GM12878 (cell line): Measurements from ENCODE around the gene LTBP4. TPM values are rescaled to one million over a fixed set of nuclear protein-coding genes. Genes with fewer than 3 reads are reported as not detected.

ENCODE experiments used
- ATAC-seq: fragments of 200-7000 bp; cut with Tn5 transposase; 3 replicates; pipeline ENCODE4 v1.9.1; 2020; ENCODE audit warnings: mild to moderate bottlenecking, moderate library complexity
- BruUV-seq: library from RNA; stranded (reverse); fragments of 400-500 nt; replicated peaks from 2 replicates; lab custom pipeline; 2021; lab: Mats Ljungman, UMichigan
- CTCF ChIA-PET: fragments of 300-600 bp; sonication (Branson Sonifier 250); formaldehyde crosslinking; extraction: SDS; loops from one replicate; lab custom pipeline; 2021; ENCODE audit warnings: inconsistent platforms; lab: Yijun Ruan, JAX
- POLR2A ChIA-PET: fragments of 350-600 bp; formaldehyde crosslinking; extraction: SDS; loops from one replicate; lab custom pipeline; 2021; ENCODE audit warnings: inconsistent platforms; lab: Charles Lee
- RAD21 ChIA-PET: fragments of 300-600 bp; sonication (Branson Sonifier 250); formaldehyde crosslinking; loops from one replicate; lab custom pipeline; 2023; ENCODE audit warnings: antibody characterized with exemption; ENCODE audit not compliant: unreplicated experiment; lab: Charles Lee
- SMC1A ChIA-PET: fragments of 300-600 bp; sonication (Branson Sonifier 250); formaldehyde crosslinking; loops from one replicate; lab custom pipeline; 2023; ENCODE audit not compliant: unreplicated experiment, uncharacterized antibody; lab: Charles Lee
- DNase-seq: peaks from one replicate; pipeline ENCODE4 v3.0.0-alpha.2; 2011; ENCODE audit warnings: low read depth, low spot score
- FAIRE-seq: peaks from 3 replicates; lab custom pipeline; 2011; peaks lifted over from hg19 to GRCh38; lab: Jason Lieb, UNC
- H2AFZ ChIP-seq: 2 replicates; pipeline ENCODE4 v1.6.0; 2011; ENCODE audit warnings: low read depth, low read length, control low read depth; ENCODE audit not compliant: control insufficient read depth
- H3K27ac ChIP-seq: 2 replicates; pipeline ENCODE4 v1.5.1; 2011; ENCODE audit warnings: control low read depth; ENCODE audit not compliant: control insufficient read depth, insufficient read depth
- H3K27me3 ChIP-seq, 2 experiments: replicated peaks in 1 of 2; 2 replicates each; pipeline versions ENCODE4 v1.6.0 to v1.6.1; 2011; ENCODE audit warnings: low read length in 1 of 2; ENCODE audit not compliant: control insufficient read depth in 2 of 2, insufficient read depth in 2 of 2
- H3K36me3 ChIP-seq, 2 experiments: 2 replicates each; pipeline ENCODE4 v1.5.1; 2011; ENCODE audit warnings: low read length in 1 of 2; ENCODE audit not compliant: control insufficient read depth in 2 of 2, insufficient read depth in 2 of 2
- H3K4me1 ChIP-seq: 2 replicates; pipeline ENCODE4 v1.6.1; 2011; ENCODE audit warnings: mild to moderate bottlenecking, low read length, moderate library complexity, mixed read lengths; ENCODE audit not compliant: control insufficient read depth, insufficient read depth
- H3K4me2 ChIP-seq: 2 replicates; pipeline ENCODE4 v1.6.0; 2011; ENCODE audit warnings: control low read depth; ENCODE audit not compliant: control insufficient read depth, insufficient read depth
- H3K4me3 ChIP-seq: fragments of 200-600 bp; sonication (generic); 2 replicates; pipeline ENCODE4 v1.5.1; 2016
- H3K79me2 ChIP-seq: 2 replicates; pipeline ENCODE4 v1.6.0; 2011; ENCODE audit warnings: low read length; ENCODE audit not compliant: control insufficient read depth, insufficient read depth
- H3K9ac ChIP-seq: 2 replicates; pipeline ENCODE4 v1.8.0; 2011; ENCODE audit warnings: low read length, control low read depth, mixed read lengths; ENCODE audit not compliant: control insufficient read depth, insufficient read depth
- H3K9me3 ChIP-seq: replicated peaks from 3 replicates; pipeline ENCODE4 v1.5.1; 2011; ENCODE audit warnings: mild to moderate bottlenecking, low read length; ENCODE audit not compliant: control insufficient read depth, insufficient read depth
- H4K20me1 ChIP-seq: 2 replicates; pipeline ENCODE4 v1.6.0; 2011; ENCODE audit not compliant: control insufficient read depth, insufficient read depth
- CBFB ChIP-seq: IDR thresholded peaks from 2 replicates; pipeline ENCODE4 v1.6.1; 2016; ENCODE audit warnings: antibody characterized with exemption, low read depth
- FOS ChIP-seq: IDR thresholded peaks from 3 replicates; pipeline ENCODE4 v1.6.1; 2011; ENCODE audit warnings: borderline replicate concordance; ENCODE audit not compliant: insufficient read length; ENCODE audit errors: extremely low read depth
- HDAC2 ChIP-seq: fragments of 200-600 bp; sonication (generic); IDR thresholded peaks from 2 replicates; pipeline ENCODE4 v1.6.1; 2017
- NFIC ChIP-seq: IDR thresholded peaks from 2 replicates; pipeline ENCODE4 v1.6.1; 2012; ENCODE audit warnings: low read depth, mild to moderate bottlenecking, inconsistent platforms, low read length, moderate library complexity
- NFYA ChIP-seq: IDR thresholded peaks from 2 replicates; pipeline ENCODE4 v1.6.1; 2011; ENCODE audit warnings: low read depth, mild to moderate bottlenecking, low read length, improper control_type of control experiment, borderline replicate concordance
- SREBF2 ChIP-seq: IDR thresholded peaks from 2 replicates; pipeline ENCODE4 v1.6.1; 2012; ENCODE audit warnings: mild to moderate bottlenecking, low read length
- TCF7 ChIP-seq: IDR thresholded peaks from 2 replicates; pipeline ENCODE4 v1.6.1; 2014; ENCODE audit warnings: antibody characterized with exemption, borderline replicate concordance
- ZNF24 ChIP-seq: fragments of 450-650 bp; IDR thresholded peaks from 2 replicates; pipeline ENCODE4 v1.6.1; 2017; ENCODE audit warnings: antibody characterized with exemption, mild to moderate bottlenecking
- ZNF384 ChIP-seq: IDR thresholded peaks from 2 replicates; pipeline ENCODE4 v1.6.1; 2012; ENCODE audit warnings: low read depth, mild to moderate bottlenecking, low read length, improper control_type of control experiment, borderline replicate concordance
- WGBS: methylation state at CpG from one replicate; pipeline ENCODE4 v1.1.6; 2016; ENCODE audit warnings: low lambda C conversion rate; ENCODE audit not compliant: insufficient replicate concordance, insufficient coverage; ENCODE audit errors: missing lambda C conversion rate; 5-methylcytosine and 5-hydroxymethylcytosine counted together
- in situ Hi-C: fragments of 300-500 bp; cut with MboI; formaldehyde crosslinking; loops from 9 replicates; pipeline ENCODE4 v1.14.3; 2018; ENCODE audit warnings: mixed read lengths
- intact Hi-C: fragments of 100-400 bp; cut with micrococcal nuclease; formaldehyde crosslinking; loops from one replicate; pipeline ENCODE4 v1.14.2; 2022; ENCODE audit not compliant: unreplicated experiment
- polyA plus RNA-seq, 11 experiments: library from polyadenylated mRNA; depleted of rRNA in 4 of 11; unstranded in 6 of 11; stranded (reverse) in 5 of 11; fragments of >200 nt; fragmentation: Nextera tagmentation in 4 of 11; fragmentation: Illumina TruSeq in 1 of 11; extraction: Ambion mirVana in 4 of 11; extraction: Trizol in 1 of 11; gene quantifications; 1 replicate in 1 of 11; 2 replicates in 10 of 11; pipeline versions ENCODE4 v1.2.1 to v1.2.3, GENCODE V29; 2011 to 2016; ENCODE audit warnings: inconsistent platforms in 2 of 11, missing spikeins in 2 of 11, low read depth in 1 of 11
- total RNA-seq, 4 experiments: library from RNA; depleted of rRNA in 3 of 4; stranded (reverse); fragments of >200 nt in 3 of 4; fragmentation: Illumina TruSeq in 1 of 4; extraction: Trizol in 1 of 4; gene quantifications; 2 replicates each; pipeline versions ENCODE4 v1.2.1 to v1.2.3, GENCODE V29; 2013 to 2021
- TF ChIP-seq, protein P1 (sequence below): fragments of 450-650 bp; IDR thresholded peaks from 2 replicates; pipeline ENCODE4 v1.6.1; 2016; ENCODE audit warnings: mild to moderate bottlenecking
- TF ChIP-seq, protein P2 (sequence below): fragments of 450-650 bp; IDR thresholded peaks from 2 replicates; pipeline ENCODE4 v1.6.1; 2017; ENCODE audit warnings: low read depth, mild to moderate bottlenecking, moderate library complexity
- TF ChIP-seq, protein P3 (sequence below): IDR thresholded peaks from 2 replicates; pipeline ENCODE4 v1.6.1; 2012; ENCODE audit warnings: low read depth, low read length, improper control_type of control experiment

The LTBP4 gene
- total and polyA plus RNA-seq, 10 of the 15 experiments (the other 5 are each of a cell fraction or from before 2014, with no cell fraction given): 0.09 to 34.6 (median 8.5) TPM; not detected in 1

DNA sequence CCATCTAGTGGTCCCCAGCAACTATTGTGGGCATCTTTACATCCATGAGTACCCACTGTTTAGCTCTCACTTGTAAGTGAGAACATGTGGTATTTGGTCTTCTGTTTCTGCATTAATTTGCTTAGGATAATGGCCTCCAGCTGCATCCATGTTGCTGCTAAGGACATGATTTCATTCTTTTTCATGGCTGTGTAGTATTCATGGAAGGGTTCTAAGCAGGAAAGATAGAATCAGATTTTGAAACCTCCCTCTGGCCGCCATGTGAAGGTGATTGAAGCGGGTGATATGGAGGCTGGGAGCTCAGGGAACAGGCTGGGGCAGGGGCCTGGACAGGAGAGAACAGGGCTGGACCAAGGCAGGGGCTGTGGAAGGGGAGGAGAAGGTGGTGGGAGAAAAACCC, 20.1 kb downstream of the LTBP4 start:
- intact Hi-C loops: no loop called here
- TF ChIP-seq, protein P1, sequence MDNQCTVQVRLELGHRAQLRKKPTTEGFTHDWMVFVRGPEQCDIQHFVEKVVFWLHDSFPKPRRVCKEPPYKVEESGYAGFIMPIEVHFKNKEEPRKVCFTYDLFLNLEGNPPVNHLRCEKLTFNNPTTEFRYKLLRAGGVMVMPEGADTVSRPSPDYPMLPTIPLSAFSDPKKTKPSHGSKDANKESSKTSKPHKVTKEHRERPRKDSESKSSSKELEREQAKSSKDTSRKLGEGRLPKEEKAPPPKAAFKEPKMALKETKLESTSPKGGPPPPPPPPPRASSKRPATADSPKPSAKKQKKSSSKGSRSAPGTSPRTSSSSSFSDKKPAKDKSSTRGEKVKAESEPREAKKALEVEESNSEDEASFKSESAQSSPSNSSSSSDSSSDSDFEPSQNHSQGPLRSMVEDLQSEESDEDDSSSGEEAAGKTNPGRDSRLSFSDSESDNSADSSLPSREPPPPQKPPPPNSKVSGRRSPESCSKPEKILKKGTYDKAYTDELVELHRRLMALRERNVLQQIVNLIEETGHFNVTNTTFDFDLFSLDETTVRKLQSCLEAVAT: no peak
- TF ChIP-seq CBFB (no peak), FOS (no peak), NFIC (no peak), HDAC2 (no peak), ZNF384 (no peak), ZNF24 (no peak), TCF7 (no peak), NFYA (no peak), SREBF2 (no peak)
- TF ChIP-seq, protein P2, sequence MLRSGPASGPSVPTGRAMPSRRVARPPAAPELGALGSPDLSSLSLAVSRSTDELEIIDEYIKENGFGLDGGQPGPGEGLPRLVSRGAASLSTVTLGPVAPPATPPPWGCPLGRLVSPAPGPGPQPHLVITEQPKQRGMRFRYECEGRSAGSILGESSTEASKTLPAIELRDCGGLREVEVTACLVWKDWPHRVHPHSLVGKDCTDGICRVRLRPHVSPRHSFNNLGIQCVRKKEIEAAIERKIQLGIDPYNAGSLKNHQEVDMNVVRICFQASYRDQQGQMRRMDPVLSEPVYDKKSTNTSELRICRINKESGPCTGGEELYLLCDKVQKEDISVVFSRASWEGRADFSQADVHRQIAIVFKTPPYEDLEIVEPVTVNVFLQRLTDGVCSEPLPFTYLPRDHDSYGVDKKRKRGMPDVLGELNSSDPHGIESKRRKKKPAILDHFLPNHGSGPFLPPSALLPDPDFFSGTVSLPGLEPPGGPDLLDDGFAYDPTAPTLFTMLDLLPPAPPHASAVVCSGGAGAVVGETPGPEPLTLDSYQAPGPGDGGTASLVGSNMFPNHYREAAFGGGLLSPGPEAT: no peak
- TF ChIP-seq, protein P3, sequence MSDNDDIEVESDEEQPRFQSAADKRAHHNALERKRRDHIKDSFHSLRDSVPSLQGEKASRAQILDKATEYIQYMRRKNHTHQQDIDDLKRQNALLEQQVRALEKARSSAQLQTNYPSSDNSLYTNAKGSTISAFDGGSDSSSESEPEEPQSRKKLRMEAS: no peak
- ChIA-PET RAD21 (interaction anchor here (0.7 to 0.8 kb wide), 2 partner anchors 14 to 878 kb away, joined by 3 to 4 read pairs; no protein-coding TSS in a partner anchor), CTCF (interaction anchor here (0.6 to 3.6 kb wide), 5 partner anchors 12 to 1199 kb away, joined by 3 to 30 read pairs (median 5); no protein-coding TSS in a partner anchor), SMC1A (interaction anchor here (1.2 to 2.2 kb wide), 3 partner anchors 13 to 14 kb away, joined by 4 to 6 read pairs (median 4); no protein-coding TSS in a partner anchor), POLR2A (interaction anchor here (0.7 to 1.4 kb wide), 2 partner anchors 16 to 819 kb away, joined by 3 to 4 read pairs; no protein-coding TSS in a partner anchor)
- no peak overlapping the region for H3K4me2 ChIP-seq
- FAIRE-seq: no peak
- H3K9ac ChIP-seq: no peak overlapping the region
- in situ Hi-C loops: no loop called here
- H2AFZ ChIP-seq: no peak overlapping the region
- no peaks in the 10 kb centered on the region for H3K27me3 ChIP-seq
- no peaks in the 10 kb centered on the region; the same call in 2 of the 3 replicates for H3K9me3 ChIP-seq
- H3K4me3 ChIP-seq: no peak overlapping the region
- ATAC-seq: no peak
- DNase-seq: no peak
- no TSS peak for BruUV-seq
- peaks cover 7% of the 10 kb centered on the region; the same call in 1 of the 2 replicates for H3K4me1 ChIP-seq
- no peaks in the 10 kb centered on the region; a peak in 1 of 4 replicates for H3K36me3 ChIP-seq
- no peaks in the 10 kb centered on the region for H4K20me1 ChIP-seq
- 71% methylated on average over 2 of the region's 2 CpGs for WGBS
- no peak overlapping the region for H3K27ac ChIP-seq
- no peaks in the 10 kb centered on the region for H3K79me2 ChIP-seq
